ENCODE measurements around the gene CDON. TPM values are rescaled to one million over a fixed set of nuclear protein-coding genes. Genes with fewer than 3 reads are reported as not detected.

CDON gene
- total and polyA plus RNA-seq, 2 donors (not counting 3 experiments of a cell fraction or from before 2014, with no cell fraction given) = 1.6 to 3.8 TPM

- no TSS peak for BruUV-seq (replicated peaks)
- H3K4me3 ChIP-seq (replicated peaks in 1 of 3; ENCODE audit: insufficient read depth in 1 of 3, low read depth in 1 of 3, low read length in 3 of 3) = no peak overlapping the region
- H3K79me2 ChIP-seq (ENCODE audit: control insufficient read depth, insufficient read depth, low read length) = no peaks in the 10 kb centered on the region
- H2AFZ ChIP-seq (ENCODE audit: low read depth, low read length) = no peak overlapping the region
- ChIA-PET POLR2A (no interaction called here), CTCF (no interaction called here)
- no peak for FAIRE-seq
- peaks cover 5 to 9% of the 10 kb centered on the region in 2 experiments for H3K27me3 ChIP-seq (ENCODE audit: control insufficient read depth in 2 of 2, insufficient read depth in 2 of 2, low read length in 2 of 2)
- H3K9me3 ChIP-seq (replicated peaks; ENCODE audit: control insufficient read depth, insufficient read depth, low read length) = no peaks in the 10 kb centered on the region
- no peak overlapping the region for H3K27ac ChIP-seq (ENCODE audit: insufficient read depth, low read depth, low read length)
- H4K20me1 ChIP-seq (replicated peaks; ENCODE audit: control insufficient read depth, extremely low read depth, insufficient read depth, low read length) = no peaks in the 10 kb centered on the region
- DNase-seq (ENCODE audit: low read depth, low spot score) = no peak
- intact Hi-C loops (cut with micrococcal nuclease) (no loop called here), dilution Hi-C loops (cut with MboI; ENCODE audit: extremely low pct_ligation_motif_present, low sequenced_read_pairs) (no loop called here)
- H3K4me1 ChIP-seq (ENCODE audit: control insufficient read depth, extremely low read depth, insufficient read depth, low read length) = no peaks in the 10 kb centered on the region
- no peak overlapping the region for H3K4me2 ChIP-seq (ENCODE audit: insufficient read depth, low read length)
- no peaks in the 10 kb centered on the region for H3K9me1 ChIP-seq (replicated peaks; ENCODE audit: control insufficient read depth, extremely low read depth, insufficient read depth, low read length)
- no peaks in the 10 kb centered on the region for H3K36me3 ChIP-seq (ENCODE audit: control insufficient read depth in 2 of 2, extremely low read depth in 1 of 2, insufficient read depth in 2 of 2, low read length in 2 of 2)
- H3K9ac ChIP-seq (replicated peaks; ENCODE audit: extremely low read depth, insufficient read depth, low read length) = no peak overlapping the region
- TF ChIP-seq FOS (IDR thresholded peaks at IDR 0.05; ENCODE audit: borderline replicate concordance, insufficient read depth, low read length) (no peak), JUN (IDR thresholded peaks at IDR 0.05; ENCODE audit: borderline replicate concordance, insufficient read depth, insufficient read length, low read depth) (no peak), POLR2AphosphoS5 (IDR thresholded peaks at IDR 0.05; ENCODE audit: insufficient read depth, low read depth, low read length) (no peak), MYC (IDR thresholded peaks at IDR 0.05; ENCODE audit: low read depth, low read length) (no peak), MAX (IDR thresholded peaks at IDR 0.05; ENCODE audit: insufficient read depth, insufficient read length) (no peak), EZH2 (IDR thresholded peaks at IDR 0.05; ENCODE audit: borderline replicate concordance, low read depth, low read length, severe bottlenecking) (no peak), POLR2A (IDR thresholded peaks at IDR 0.05; ENCODE audit: low read depth, low read length) (no peak), CTCF (IDR thresholded peaks at IDR 0.05; ENCODE audit: extremely low read depth in 1 of 2, insufficient read depth in 1 of 2, low read depth in 1 of 2, low read length in 2 of 2) (no peak)
Observed at GRCh38 chr11:126053415-126054286, 9.0 kb downstream of the CDON start.
